ENCODE data around the gene MAMDC2. TPM values are rescaled to one million over a fixed set of nuclear protein-coding genes. Genes with fewer than 3 reads are reported as not detected.
A peak's percentile ranks its signal among the peaks of the same experiment; 100 is the strongest.

Gene MAMDC2
- total RNA-seq, 1 experiment from 2014 or later: 2.7 TPM

DNA sequence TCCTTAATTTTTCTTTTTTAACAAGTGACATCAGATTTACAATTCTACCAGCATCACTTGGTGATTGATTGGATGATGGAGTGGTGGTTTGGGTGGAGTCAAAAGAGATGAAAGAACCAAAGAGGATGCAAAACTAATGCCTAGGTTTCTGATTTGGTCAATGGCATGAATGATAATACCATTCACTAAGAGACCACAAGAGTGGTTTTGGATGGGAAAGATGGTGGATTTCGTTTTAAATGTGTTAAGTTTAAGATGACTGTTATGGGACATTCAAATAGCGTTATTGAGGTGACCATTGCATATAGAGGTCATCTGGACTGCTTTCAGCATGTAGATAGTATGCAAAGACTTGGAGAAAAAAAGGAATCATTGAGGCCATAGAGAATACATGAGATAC lies 218.7 kb downstream of the MAMDC2 start:
- POLR2A ChIA-PET (ENCODE audit: unreplicated experiment): no interaction called here
- H3F3A ChIP-seq (ENCODE audit: insufficient read depth, low read depth): peaks cover 40% of the 10 kb centered on the region
- peaks cover 56% of the 10 kb centered on the region for H4K20me1 ChIP-seq (ENCODE audit: insufficient read depth)
- 0 out of 2 replicates have a peak, but pooled peaks cover 3% of the 10 kb centered on the region for H3K9me3 ChIP-seq (ENCODE audit: insufficient read depth, low read depth)
- no peaks in the 10 kb centered on the region for H3K27me3 ChIP-seq (ENCODE audit: insufficient read depth, low read depth)
- no peak overlapping the region for H3K4me2 ChIP-seq
- H3K36me3 ChIP-seq (ENCODE audit: low read depth): peaks cover 40% of the 10 kb centered on the region
- intact Hi-C loops (cut with micrococcal nuclease; ENCODE audit: unreplicated experiment): no loop called here
- no peak for TF ChIP-seq EZH2 (IDR thresholded peaks at IDR 0.05; ENCODE audit: low read depth)
- no peak for TF ChIP-seq CTCF (conservative IDR thresholded peaks at IDR 0.05)
- peaks cover 38% of the 10 kb centered on the region for H3K4me1 ChIP-seq (replicated peaks; ENCODE audit: insufficient read depth)
- CTCF ChIA-PET: no interaction called here
- no peaks in the 10 kb centered on the region for H3K9me2 ChIP-seq (ENCODE audit: insufficient read depth)
- H2AFZ ChIP-seq: no peak overlapping the region
- DNase-seq: no peak
- H3K79me2 ChIP-seq (ENCODE audit: low read depth): peaks cover 83% of the 10 kb centered on the region
- no peak overlapping the region for H3K4me3 ChIP-seq
- BruUV-seq (replicated peaks): no TSS peak
- H3K27ac ChIP-seq: no peak overlapping the region

- 0 out of 2 replicates have a peak, but pooled peaks cover 3% of the 10 kb centered on the region for H3K9me3 ChIP-seq (ENCODE audit: insufficient read depth, low read depth)
- H3K36me3 ChIP-seq (ENCODE audit: low read depth): peaks cover 44% of the 10 kb centered on the region
- no peak for DNase-seq
- CTCF ChIA-PET: interaction anchor here (0.6 kb wide), 1 partner anchor 114 kb away, joined by 5 read pairs; no protein-coding TSS in a partner anchor
- peaks cover 59% of the 10 kb centered on the region for H4K20me1 ChIP-seq (ENCODE audit: insufficient read depth)
- peaks cover 32% of the 10 kb centered on the region for H3K4me1 ChIP-seq (replicated peaks; ENCODE audit: insufficient read depth)
- H3K79me2 ChIP-seq (ENCODE audit: low read depth): peaks cover 84% of the 10 kb centered on the region
- H3K4me3 ChIP-seq: no peak overlapping the region
- no peak for TF ChIP-seq CTCF (conservative IDR thresholded peaks at IDR 0.05)
- no peak for TF ChIP-seq EZH2 (IDR thresholded peaks at IDR 0.05; ENCODE audit: low read depth)
- H3F3A ChIP-seq (ENCODE audit: insufficient read depth, low read depth): peaks cover 34% of the 10 kb centered on the region
- no peaks in the 10 kb centered on the region for H3K27me3 ChIP-seq (ENCODE audit: insufficient read depth, low read depth)
- POLR2A ChIA-PET (ENCODE audit: unreplicated experiment): interaction anchor here (0.5 to 0.6 kb wide), 2 partner anchors 8 to 36 kb away, joined by 3 to 5 read pairs; no protein-coding TSS in a partner anchor
- H3K27ac ChIP-seq: no peak overlapping the region
- peak overlapping the region; percentile 20; the same call in 1 of the 2 replicates for H3K4me2 ChIP-seq
- intact Hi-C loops (cut with micrococcal nuclease; ENCODE audit: unreplicated experiment): no loop called here
- BruUV-seq (replicated peaks): no TSS peak
- no peaks in the 10 kb centered on the region for H3K9me2 ChIP-seq (ENCODE audit: insufficient read depth)
- H2AFZ ChIP-seq: no peak overlapping the region
Measured at GRCh38 chr9:70262948-70263347, 219.3 kb downstream of the MAMDC2 start.

DNA sequence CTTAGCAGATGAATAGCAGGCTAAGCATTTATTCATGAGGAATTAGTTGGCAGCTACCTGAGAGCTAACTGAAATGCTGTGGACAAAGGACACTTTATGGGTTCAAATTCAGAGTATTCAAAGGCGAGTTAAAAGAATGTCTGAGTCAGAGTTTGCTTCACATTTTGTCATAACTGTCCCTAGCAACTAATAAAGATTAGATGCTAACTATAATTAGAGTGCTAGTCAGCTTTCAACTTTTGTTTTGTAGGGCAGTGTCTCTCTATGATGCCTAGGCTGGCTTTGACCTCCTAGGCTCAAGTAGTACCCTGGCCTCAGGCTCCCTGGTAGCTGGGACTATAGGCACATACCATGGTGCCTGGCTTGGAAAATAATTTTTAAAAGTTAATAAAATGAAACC lies 219.8 kb downstream of the MAMDC2 start:
- CTCF ChIA-PET: interaction anchor here (0.6 kb wide), 1 partner anchor 114 kb away, joined by 5 read pairs; no protein-coding TSS in a partner anchor
- intact Hi-C loops (cut with micrococcal nuclease; ENCODE audit: unreplicated experiment): no loop called here
- no peaks in the 10 kb centered on the region for H3K27me3 ChIP-seq (ENCODE audit: insufficient read depth, low read depth)
- TF ChIP-seq EZH2 (IDR thresholded peaks at IDR 0.05; ENCODE audit: low read depth) (no peak), CTCF (conservative IDR thresholded peaks at IDR 0.05) (no peak)
- 0 out of 2 replicates have a peak, but pooled peaks cover 3% of the 10 kb centered on the region for H3K9me3 ChIP-seq (ENCODE audit: insufficient read depth, low read depth)
- H2AFZ ChIP-seq: no peak overlapping the region
- POLR2A ChIA-PET (ENCODE audit: unreplicated experiment): interaction anchor here (0.5 to 0.6 kb wide), 2 partner anchors 8 to 36 kb away, joined by 3 to 5 read pairs; no protein-coding TSS in a partner anchor
- H3K4me3 ChIP-seq: no peak overlapping the region
- peaks cover 44% of the 10 kb centered on the region for H3K36me3 ChIP-seq (ENCODE audit: low read depth)
- peaks cover 84% of the 10 kb centered on the region for H3K79me2 ChIP-seq (ENCODE audit: low read depth)
- DNase-seq: peak in 1 of 2 experiments; percentile 38
- H3K9me2 ChIP-seq (ENCODE audit: insufficient read depth): no peaks in the 10 kb centered on the region
- no TSS peak for BruUV-seq (replicated peaks)
- H3K4me2 ChIP-seq: peak overlapping the region; percentile 20; the same call in 1 of the 2 replicates
- H3K27ac ChIP-seq: no peak overlapping the region
- peaks cover 31% of the 10 kb centered on the region for H3F3A ChIP-seq (ENCODE audit: insufficient read depth, low read depth)
- peaks cover 30% of the 10 kb centered on the region for H3K4me1 ChIP-seq (replicated peaks; ENCODE audit: insufficient read depth)
- H4K20me1 ChIP-seq (ENCODE audit: insufficient read depth): peaks cover 63% of the 10 kb centered on the region

Other genes with a start within 250 kb of the MAMDC2 start
- not detected in 2 replicates for gene CFAP95, start 223.0 kb upstream of the MAMDC2 start, total RNA-seq (2021)
- 34.4 and 41.9 TPM in 2 replicates for gene SMC5, start 215.1 kb downstream of the MAMDC2 start, total RNA-seq (2021)

Measured in PC-9 (cell line).